GM19240 (cell line): Measurements from ENCODE around the gene GPRIN1.
"Not testable (repeated sequence)": the region's sequence is repeated elsewhere in the genome, so short reads cannot be mapped to it uniquely, and the experiment has no call there.

ENCODE experiments used
- DNase-seq: peaks from one replicate; pipeline ENCODE4 v3.0.0; 2011; ENCODE audit warnings: low spot score; ENCODE audit not compliant: insufficient read length

GPRIN1 gene

DNA sequence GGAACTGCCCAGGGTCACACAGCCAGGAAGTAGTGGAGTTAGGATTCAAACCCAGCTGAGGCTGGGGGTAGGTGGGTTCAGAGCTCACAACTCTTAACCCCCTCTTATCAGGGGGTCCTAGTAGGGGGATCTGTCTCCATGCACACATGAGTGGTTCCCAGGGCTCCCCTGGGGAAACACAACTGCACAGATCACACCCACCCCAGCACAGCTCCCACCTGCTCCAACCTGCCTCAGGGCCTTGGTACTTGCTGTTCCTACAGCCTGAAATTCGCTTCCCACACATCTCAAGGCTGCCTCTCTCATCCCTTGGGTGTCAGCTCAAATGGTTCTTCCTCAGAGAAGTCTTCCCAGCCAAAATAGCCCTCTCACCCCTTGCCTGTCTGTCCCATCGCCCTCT, 15.6 kb upstream of the GPRIN1 start:
- DNase-seq, result no peak

GRCh38 chr5:176624938-176625337, 15.0 kb upstream of the GPRIN1 start:
- no peak for DNase-seq

DNA sequence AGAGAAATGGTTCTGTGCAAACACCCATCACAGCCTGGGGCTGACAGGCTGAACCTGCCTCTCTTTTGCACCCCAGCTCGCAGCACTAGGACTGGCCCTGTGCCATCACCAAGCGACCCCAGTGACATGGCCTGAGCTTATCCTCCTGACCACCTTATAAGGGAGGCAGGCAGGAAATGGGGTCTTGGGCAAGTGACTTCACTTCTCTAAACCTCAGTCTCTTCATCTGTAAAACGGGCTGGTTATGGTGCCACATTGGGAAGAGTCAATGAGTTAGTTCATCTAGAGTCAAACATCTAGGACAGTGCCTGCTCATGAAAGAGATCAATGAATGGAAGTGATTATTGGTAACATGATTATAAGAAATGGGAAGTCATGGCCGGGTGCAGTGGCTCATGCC, 14.2 kb upstream of the GPRIN1 start:
- no peak for DNase-seq

GRCh38 chr5:176621661-176622079, 11.7 kb upstream of the GPRIN1 start:
- DNase-seq, result no peak

- no peak for DNase-seq
Observed at GRCh38 chr5:176620333-176620981, 10.5 kb upstream of the GPRIN1 start.

- DNase-seq, result no peak
Observed at GRCh38 chr5:176619569-176620332, 9.8 kb upstream of the GPRIN1 start.

DNA sequence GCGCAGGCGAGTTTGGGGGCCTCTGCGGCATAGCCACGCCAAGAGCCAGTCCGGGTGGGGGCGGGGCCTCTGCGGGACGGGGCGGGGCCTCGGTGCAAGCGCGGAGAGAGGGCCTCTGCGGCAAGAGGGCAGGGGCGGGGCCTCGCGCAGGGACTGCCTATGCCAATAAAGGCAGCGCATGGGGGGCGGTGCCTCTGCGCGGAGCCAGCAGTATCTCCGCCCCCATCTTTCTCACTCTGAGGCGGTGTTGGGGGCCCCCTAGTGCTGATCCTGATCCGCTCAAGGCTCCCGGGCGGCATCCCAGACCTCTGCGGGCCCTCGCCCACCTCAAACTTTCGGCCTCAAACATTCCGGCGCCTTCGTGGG, 9.2 kb upstream of the GPRIN1 start:
- peak; percentile 77 for DNase-seq

- DNase-seq, result no peak
Observed at GRCh38 chr5:176618783-176619182, 8.8 kb upstream of the GPRIN1 start.

DNA sequence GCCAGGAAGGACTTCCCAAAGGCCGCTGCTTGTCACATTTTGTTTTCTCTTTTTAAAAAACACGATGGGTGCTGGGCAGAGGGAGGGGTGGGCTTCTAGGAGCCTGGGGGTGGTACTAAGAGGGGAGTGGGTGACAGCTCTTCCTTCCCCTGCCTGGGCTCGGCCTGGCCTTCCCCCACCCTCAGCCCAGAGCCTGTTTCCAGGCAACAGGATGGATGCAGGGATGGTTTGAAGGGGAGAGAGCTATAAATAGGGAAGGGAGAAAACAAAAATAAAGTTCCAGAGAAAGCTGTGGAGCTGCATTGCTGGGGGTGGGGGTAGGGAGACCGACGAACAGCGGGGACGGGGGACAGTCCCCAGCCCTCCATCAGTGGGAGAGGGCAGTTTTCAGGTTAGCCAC, 6.6 kb upstream of the GPRIN1 start:
- no peak for DNase-seq

DNA sequence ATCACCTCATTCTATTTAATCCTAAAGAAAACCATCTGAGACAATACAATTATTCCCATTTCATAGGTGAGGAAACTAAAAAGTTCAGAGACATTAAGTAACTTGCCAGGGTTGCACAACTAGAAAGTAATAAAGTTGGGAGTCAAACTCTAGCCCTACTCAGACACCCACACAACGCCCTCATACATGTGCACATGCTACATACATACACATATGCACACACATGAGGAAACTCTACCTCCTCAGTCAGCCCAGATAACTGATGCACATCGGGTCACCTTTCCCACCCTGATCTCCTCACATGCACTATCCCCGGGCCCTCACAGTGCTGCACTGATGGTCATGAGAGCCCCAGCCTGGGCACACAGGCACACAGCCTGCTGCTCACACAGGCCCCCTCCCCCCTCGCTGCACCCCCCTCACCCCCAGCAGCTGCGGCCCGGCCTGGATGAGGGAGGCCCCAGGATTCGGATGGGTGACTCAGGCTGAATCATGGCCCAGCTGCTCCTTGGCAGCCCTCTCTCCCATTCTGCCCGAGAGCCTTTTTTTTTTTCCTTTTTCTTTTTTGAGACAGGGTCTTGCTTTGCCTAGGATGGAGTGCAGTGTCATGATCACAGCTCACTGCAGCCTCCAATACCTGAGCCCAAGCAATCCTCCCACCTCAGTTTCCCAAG, 5.0 kb upstream of the GPRIN1 start:
- DNase-seq, result no peak

GRCh38 chr5:176612855-176613254, 2.9 kb upstream of the GPRIN1 start:
- DNase-seq, result no peak

DNA sequence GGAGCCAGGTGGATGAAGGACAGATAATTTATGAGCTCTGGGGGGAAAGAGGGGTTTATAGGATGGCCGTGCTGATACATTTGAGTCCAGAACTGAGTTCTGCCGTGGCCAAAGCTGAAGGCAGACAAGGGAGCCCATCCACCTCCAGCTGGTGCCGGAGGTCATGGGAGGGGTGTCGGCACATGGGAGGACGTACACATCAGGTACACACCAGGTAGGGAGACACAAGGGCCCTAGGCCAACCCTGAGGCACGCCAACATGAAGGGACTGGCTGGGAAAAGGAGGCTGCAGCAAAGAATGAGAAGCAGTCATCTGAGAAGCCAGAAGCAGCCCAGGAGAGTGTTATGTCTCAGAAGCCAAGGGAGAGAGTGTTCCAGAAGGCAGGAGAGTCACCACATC, 2.1 kb upstream of the GPRIN1 start:
- no peak for DNase-seq

DNA sequence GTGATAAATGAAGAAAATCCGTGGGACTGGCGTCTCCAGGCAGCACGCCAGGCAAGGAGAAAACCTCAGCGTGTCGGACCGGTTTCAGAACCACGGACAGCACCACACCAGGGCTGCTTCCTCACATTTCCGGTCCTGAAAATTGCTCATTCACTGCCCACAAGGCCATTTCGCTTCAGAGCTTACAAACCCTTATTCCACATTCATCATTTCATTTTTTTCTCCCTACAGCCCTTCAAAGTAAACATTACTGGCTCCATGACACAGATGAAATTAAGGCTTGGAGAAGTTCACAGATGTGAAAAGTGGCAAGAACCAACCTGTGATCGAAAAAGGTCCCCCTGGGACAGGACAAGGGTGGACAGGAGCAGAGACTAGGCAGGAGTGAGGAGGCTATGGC, 1.5 kb upstream of the GPRIN1 start:
- DNase-seq, result no peak

GRCh38 chr5:176610435-176610773, 448 bp upstream of the GPRIN1 start:
- no peak for DNase-seq

GRCh38 chr5:176608937-176609723, 826 bp downstream of the GPRIN1 start:
- no peak for DNase-seq

DNA sequence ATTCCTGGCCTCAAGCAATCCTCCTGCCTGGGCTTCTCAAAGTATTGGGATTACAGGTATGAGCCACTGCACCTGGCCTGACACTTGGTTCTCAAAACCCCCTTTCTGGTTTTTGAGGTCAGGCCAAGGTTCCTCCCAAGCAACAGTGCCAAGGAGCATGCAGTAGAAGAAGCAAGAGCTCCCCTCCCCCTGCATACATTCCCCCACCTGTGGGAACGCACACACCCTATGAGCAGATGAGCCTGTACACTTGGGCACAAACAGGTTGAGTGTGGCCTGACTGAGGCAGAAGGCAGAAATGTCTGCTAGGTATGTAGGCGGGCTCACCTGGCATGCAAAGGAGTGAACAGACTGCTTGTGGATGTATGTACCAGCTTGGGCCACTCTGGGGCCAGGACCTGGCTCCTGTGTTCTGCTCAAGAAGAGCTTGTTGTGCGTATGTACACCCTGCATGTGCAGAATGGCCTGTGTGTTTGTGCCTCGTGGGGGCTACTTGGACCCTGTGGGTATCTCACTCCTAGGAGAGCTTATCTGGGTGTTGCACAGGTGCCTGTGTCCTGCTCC, 1.7 kb downstream of the GPRIN1 start:
- no peak for DNase-seq

DNA sequence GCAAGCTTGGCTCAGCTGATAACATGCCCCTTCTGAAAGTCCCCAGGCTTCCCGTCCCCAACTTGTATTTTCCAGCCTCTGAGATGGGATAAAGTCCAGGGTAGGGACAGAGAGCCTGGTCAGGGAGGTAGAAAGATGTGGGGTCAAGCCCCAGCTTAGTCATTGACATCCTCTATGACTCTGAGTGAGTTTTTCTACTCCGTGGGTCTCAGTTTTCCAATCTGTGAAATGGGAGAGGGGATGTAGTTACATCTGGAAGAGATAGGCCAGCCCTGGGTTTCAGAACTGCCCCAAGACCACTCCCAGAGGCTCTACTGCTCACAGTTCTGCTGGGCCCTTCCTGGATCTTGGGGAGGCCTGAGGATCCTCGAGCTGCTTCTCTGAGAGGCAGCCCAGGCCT, 3.1 kb downstream of the GPRIN1 start:
- DNase-seq, result no peak

GRCh38 chr5:176606032-176606431, 3.9 kb downstream of the GPRIN1 start:
- DNase-seq, result no peak

DNA sequence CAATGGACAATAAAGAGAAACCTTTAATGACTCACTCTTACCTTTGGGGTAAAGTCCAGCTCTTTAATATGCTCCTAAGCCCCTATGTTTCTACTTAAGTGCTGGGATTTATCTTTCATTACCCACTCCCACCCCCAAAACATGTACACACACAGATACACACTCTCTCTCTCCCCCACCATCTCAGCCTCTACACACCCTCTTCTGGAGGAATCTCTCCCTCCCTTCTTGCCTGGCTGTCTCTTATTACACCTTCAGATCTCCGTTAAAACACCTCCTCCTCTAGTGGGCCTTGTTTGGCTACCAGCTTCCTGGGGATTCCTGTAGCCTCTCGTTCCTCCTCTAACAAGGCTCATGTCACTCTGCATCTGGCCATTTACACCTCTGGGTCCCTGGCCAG, 6.9 kb downstream of the GPRIN1 start:
- DNase-seq, result no peak

- no peak for DNase-seq
Observed at GRCh38 chr5:176601901-176602482, 8.0 kb downstream of the GPRIN1 start.

GRCh38 chr5:176599749-176600430, 10.1 kb downstream of the GPRIN1 start:
- DNase-seq, result not testable (repeated sequence)
